Smooth muscle cell of the brain vasculature (primary cell): ENCODE results near the gene GRID1.

Experiments used
- DNase-seq: peaks from one replicate; pipeline ENCODE4 v3.0.0-alpha.2; 2012; ENCODE audit warnings: low read depth, low spot score

Gene GRID1

DNA sequence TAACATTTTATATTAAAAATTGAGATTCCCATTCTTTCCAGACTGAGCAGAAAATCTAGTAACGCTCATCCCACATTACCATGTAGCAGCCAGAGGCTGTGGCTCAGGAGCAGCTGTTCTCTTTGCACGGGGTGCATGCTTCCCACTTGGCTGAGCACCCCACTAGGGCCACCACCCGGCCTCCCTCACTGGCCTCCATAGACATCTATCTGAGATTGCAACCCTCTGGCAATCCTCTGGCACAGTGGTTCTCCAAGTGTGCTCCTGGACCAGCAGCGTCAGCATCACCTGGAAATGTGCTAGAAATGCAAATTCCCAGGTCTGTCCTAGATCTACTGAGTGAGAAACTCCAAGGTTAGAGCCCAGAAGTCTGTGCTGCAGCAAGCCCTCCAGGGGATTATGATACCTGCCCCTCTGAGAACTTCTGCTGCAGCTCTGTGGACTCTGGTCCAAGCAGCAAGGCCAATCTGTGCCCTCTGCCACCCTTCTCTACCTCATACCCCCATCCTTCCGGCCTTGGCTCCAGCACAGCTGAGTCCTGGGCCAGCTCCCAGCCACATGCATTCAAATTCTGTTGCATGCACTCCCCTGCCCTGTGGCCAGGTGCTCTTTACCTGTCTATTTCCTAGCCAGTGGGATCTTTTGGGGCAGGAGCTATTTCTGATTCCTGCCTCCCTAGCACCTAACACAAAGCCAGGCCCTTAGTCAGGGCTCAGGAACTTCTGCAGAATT, 301.5 kb downstream of the GRID1 start:
- no peak for DNase-seq

DNA sequence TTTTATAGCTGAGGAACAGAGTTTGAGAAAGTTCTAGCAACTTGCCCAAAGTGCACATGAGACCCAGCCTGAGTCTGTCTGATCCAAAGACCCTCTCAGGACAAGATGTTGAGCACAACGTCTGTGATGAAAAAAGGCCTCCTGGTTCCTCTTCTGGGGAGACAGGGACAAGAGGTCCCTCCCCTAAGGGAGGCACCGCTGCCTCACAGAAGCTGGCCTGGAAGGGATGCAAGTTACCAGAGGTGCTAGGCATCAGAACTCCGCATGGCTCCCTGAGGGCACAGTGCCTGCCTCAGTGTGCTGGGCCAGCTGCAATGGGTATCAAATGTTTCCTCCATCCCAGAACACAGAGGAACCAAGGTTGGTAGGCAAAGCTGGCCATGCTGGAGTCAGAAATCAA, 302.4 kb downstream of the GRID1 start:
- DNase-seq: no peak

DNA sequence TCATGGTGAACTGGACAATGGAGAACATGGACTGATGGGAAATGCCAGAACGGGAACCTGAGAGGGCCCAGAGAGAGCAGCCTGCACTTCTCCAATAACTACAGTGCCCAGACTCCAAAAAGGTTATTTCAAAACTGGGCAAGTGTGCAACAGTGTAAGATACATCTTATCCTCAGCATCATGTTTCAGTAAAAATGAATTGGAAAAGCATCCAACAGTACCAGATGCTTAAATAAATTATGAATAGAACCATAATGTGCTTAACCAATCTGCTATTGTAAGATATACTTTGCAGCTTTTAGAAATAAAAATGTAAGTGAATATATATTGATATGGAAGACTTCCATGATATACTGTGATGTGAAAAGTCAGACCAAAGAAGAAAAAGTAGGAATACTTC, 303.3 kb downstream of the GRID1 start:
- no peak for DNase-seq

DNA sequence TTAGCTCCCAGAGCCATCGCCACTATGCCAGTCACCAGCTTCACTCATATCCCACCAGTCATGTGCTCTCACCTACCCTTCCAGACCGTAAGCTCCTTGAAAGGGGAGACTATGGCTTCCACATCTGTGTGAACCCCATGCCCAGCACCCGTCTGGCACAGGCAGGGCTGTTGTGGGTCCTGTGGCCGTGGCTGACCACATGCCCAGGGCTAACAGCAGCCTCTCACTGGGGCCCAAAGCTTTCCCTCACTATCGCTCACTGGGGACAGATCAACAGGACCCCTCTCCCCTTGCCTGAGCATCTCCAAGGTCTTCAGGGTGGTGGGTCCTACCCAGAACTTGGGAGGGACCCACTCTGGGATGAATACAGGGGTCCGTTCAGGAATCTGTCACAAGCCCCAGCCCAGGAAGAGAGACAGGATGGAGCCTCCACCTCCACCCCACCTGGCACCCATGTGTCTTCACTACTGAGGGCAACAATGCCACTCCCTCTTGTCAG, 303.9 kb downstream of the GRID1 start:
- DNase-seq: no peak

DNA sequence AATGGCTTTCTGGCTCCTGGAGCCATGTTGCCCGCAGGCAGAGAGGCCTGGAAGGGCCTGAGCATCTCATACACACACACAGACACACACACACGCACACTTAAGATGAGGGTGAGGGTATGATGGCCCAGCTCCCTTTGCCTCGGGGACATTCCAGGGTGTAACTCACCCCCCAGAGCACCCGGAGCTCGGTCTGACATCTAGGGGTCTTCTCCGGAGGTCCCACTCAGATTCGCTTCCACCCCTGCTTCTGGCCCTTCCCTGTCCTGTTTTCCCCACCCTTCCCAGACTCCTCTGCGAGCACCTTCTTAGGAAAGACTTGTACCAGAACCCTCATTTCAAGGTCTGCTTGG, 304.4 kb downstream of the GRID1 start:
- DNase-seq: no peak

DNA sequence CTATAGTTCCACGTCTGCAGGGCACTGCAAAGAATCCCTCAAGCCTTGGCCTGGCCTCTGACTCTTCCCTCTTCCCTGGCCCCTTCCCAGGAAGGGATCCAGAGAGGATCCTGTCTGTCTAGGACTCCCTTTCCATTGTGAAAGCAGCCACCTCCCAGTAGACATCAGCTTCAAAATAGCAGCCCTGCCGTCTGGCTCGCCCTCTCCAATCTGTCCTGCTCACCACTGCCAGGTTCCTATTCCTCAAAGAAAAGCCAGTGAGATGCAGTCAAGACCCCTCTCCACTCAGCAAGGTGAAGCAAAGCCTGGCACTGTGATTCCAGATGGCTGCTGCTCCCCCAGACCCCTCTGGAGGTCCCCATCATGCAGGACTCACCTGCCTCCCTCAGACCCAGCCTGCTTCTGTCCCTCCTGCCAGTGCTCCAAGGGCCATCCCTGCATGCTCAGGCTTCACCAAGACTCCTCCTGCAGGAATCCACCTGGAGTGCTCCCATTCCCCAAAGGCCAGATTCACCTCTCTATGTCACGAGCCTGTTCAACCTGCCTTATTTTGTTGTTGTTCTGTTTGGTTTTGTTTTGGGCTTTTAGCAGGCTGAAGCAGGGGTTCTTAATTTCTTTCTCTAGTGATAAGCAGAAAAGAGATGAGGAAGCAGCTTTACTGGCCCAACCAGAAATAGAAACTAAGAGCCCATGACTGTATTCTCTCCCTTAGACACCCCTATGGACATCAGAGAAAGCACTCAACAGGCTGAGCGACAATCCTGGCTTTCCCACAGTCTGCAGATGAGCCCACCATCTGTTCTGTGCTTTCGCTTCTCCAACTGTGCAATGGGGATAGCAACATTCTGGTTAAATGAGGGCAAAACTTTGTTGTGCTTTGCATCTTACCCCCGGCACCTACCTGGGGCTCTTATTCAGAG, 305.1 kb downstream of the GRID1 start:
- DNase-seq: no peak

DNA sequence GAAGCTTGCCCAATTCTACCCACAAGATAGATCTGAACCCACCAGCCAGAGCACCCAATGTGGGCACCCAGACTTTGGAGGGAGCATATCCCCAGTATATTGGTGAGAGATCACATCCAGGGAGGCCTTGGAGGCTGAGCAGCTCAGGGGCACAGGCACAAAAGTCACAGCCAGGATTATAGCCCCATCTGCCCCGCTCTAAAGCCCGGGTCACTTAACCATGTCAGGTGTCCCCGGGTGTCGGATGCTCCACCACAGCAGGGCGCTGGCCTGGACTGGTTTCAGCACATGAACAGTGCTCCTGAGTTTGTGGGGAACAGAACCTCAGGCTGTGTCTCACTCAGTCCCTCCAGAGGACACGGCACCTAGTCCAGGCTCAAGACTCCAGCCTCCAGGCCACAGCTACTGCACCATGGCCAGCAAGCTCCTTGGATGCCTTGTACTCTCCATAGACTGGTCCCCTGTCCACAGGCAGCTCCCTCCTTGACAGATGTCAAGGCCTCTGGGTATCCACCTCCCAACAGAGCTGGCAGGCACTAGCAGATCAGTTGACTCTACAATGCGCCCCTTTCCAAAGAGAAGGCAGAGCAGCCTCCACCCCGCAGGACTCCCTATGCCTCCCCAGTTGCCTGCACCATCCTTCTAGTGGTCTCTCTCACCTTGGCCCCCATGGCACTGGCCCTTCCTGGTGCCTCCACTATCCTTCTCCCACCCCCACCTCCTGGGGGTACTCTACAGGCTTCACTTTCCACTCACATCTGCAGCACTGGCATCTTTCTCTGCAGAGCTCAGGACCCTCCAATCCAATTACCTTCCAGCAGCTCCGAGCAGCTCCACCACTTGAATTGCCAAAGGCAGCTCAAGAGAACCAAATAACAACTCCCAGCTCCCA, 306.0 kb downstream of the GRID1 start:
- DNase-seq: no peak

DNA sequence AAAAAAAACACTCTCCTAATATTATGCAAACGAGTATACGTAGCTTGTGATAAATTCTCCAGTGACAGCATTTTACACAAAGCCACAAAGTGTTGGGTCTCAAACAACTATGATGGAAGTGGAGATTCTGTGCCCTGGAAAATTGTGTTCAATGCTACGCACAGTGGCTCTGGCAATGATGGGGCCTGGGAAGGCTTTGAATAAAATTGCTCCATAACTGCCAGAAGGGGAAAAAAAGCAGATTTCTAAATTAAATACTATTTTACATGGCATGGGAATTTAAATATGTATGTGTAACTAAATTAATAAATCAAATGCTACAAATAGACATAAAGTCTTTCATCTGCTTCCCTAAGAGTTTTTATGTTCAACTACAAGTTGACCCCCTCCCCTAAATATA, 306.7 kb downstream of the GRID1 start:
- no peak for DNase-seq

DNA sequence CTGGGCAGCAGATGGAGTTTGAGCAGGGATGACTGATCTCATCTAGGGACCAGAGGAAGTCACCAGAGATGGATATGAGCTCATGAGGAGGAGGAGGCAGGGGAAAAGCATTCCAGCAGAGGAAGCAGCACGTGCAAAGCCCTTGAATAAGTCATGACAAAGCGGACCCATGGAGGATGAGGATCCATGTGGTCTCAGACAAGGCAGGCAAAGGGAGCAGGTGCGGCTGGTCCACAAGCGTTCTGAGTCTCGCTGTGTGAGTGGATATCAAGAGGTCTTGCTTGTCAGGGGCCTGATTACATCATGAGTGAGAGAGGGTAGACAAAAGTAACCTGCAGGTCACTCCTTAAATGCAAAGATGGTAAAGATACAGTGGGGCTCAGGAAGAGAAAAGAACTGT, 307.6 kb downstream of the GRID1 start:
- no peak for DNase-seq

DNA sequence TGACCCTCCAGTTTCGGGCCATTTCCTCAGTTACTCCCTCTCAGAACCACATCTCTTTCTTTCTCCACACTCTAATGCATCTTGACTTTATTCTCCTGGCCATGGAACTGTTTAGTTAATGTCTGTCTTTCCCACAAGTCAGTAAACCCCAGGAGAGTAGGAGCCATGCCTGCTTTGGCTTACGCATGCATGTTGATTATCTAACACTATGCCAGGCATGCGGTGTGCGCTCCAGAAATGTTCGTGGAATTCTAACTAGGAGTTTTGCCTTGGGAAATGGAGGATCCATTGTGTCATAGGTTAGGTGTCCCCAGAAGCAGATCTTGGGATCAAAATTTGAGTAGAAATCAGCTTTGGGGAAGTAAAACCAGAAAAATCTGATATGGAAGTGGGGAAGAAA, 308.9 kb downstream of the GRID1 start:
- no peak for DNase-seq

DNA sequence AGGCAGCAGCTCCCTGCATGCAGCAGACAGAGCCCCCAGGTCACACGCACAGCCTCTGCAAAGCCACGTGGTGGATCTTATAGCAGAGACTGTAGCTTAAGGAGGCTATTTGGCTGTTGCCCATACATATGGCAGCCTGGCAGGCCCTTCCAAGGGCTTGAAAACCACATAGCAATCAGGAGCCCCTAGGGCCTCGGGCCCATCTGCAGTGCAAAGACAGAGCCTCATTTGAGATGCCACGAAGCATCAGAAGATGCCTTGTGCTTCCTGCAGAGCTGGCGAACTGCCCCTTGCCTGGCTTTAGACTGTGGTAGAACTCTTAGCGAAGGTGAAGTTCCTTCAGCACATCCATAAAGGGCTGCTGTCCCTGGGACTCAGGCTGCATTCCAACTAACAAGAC, 309.9 kb downstream of the GRID1 start:
- no peak for DNase-seq

DNA sequence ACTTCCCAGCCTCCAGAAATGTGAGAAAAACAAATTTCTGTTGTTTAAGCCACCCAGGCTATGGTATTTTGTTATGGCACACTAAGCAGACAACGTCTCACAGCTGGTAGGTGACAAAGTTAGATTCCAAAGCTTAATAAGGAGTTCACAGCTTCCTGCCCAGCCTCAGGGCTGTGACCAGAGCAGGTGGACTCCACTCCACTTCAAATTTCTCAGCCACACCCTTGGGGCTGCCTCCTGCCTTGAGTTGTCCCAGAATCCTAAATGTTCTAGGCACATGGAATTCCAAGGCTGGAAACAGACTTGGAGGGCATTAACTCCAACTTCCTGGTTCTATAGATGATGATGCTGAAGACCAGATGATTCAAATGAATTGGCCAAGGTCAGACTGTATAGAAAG, 310.7 kb downstream of the GRID1 start:
- no peak for DNase-seq

DNA sequence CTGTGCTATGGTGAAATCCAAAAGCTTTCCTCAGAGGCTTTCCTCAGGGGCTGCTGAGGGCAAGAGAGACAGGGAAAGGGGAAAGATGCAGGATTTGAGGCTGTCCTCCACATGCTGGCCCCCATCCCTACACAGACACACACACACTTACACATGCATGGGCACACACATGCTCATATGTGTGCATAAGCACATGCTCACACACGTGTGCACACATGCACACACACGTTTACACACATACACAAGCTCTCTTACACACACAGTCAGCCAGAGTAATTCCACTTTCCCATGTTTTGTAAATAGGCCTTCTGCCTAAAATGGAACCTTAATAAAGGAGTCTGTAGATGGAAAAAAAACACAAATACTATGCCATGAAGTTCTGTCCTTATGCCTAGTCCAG, 312.9 kb downstream of the GRID1 start:
- no peak for DNase-seq

DNA sequence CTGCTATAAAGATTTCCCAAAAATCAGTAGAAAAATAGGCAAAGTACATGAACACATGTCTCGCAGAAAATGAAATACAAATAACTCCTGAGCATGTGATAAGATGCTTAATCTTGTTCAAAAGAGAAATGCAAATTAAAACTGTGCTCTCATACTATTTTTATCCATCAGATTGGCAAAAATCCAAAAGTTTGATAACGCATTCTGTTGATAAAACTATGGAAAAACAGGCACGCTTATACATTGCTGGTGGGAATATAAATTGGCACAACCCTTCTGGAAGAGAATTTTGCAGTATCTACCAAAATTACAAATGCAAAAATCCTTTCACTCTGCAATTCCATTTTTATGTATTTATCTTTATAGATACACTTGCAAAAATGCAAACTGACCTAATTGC, 315.0 kb downstream of the GRID1 start:
- no peak for DNase-seq

DNA sequence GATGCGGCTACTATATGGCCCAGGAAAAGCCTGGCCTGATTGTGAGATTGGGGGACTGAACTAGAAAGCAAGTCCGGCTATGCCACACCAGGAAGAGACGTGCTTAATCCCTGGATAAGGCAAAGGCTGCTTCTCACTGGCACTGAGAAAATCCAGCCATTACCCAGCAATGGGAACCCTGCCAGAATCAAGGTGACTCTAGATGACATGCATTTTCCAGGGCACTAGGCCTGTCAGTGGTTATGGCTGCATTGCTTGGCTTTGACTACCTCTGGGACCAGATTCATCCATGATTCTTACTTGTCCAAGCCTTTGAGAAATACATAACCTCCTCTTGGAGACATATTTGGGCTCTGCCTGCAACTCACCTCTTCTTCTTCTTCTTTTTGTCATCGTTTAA, 317.2 kb downstream of the GRID1 start:
- no peak for DNase-seq

DNA sequence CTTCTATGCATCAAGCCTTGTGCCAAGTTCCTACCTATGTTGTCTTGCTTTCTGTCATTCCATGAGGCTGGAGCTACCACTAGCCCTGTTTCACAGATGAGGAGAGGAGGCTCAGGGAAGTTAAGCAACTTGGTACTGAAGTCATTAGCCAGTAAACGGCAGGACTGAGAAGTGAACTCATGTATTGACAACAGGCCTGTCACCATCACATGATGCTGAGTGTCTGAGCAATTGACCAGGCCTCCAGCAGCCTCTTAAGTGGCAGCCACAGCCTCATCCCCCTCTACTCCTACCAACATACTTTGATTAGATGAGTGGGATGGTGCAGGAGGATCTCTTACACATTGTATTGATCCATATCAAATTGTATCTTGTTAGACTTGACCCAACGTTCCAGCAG, 317.6 kb downstream of the GRID1 start:
- DNase-seq: no peak

DNA sequence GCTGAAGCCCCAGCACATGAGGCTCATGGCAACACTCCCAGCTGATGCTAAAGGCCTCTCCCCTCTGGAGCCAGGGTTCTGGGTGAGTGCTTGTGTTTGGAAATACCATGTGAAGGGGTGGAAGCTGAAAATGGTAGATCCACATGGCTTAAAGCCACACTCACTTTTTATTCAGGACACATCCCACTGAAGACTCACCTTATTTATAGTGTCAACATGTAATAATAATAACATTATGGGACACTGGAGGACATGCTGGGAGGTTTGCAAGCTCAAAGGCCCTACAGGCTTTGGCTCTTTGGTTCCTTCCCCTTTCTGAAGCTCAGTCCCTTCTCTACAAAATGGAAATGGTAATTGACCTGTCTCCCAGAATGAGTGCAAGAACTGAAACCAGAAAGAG, 318.0 kb downstream of the GRID1 start:
- DNase-seq: no peak

DNA sequence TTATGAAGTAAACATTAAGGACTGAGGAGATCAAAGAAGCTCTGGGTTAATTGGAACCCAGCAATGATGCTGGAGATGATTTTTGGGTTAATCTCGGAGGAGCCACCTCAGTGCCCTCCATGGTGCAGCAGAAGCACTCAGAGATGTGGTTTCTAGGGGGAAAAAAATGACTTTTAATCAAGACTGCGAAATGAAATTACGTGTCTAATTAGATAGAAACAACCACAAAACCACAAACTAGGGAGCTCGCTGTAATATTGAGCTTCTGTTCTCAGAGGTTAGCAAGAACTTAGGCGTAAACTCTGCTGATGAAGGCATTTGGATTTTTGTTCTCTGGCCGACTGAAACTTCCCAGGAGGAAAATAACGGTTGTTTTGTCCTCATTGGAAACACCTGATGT, 319.0 kb downstream of the GRID1 start:
- DNase-seq: no peak

DNA sequence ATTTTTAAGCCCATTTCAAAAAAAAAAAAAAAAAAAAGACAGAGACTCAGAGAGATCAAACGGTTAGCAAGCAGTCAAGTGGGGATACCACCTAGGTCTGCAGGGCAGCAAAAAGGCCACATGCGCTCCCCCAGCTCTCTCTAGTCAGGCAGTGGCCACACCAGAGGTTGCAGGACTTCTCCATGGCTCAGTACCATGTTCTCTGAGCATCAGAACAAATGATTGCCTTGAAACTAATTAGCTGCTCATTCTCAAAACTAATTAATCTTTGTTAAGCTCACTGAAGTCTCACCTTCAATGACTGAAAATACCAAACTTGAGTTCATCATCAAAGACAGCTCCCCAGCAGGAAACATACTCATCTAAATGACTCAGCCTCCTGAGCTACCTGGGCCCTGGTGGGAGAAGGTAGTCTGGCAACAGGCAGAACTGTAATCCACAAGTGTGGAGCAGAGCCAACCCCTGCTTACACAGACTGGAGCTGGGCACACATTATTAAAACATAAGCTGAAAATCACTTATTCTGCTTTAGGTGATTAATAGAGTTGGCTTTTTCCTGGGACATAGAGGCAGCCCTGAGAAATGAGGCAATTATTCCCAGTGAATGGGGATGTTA, 319.6 kb downstream of the GRID1 start:
- no peak for DNase-seq

DNA sequence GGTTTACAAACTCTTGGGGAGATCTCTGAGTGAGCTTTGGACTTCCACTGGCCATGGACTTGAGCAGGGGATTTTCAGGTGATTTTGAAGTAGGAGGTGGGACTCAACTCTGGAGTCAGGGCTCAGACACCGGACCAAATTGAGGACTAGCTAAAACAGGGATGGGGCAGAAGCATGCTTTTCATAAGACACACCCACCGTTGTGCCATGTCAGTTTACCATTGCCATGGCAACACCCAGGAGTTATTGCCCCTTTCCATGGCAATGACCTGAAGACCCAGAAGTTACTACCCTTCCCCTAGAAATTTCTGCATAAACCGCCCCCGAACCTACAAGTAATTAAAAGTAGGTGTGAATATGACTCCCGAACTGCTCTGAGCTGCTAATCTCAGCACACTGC, 320.7 kb downstream of the GRID1 start:
- DNase-seq: no peak

DNA sequence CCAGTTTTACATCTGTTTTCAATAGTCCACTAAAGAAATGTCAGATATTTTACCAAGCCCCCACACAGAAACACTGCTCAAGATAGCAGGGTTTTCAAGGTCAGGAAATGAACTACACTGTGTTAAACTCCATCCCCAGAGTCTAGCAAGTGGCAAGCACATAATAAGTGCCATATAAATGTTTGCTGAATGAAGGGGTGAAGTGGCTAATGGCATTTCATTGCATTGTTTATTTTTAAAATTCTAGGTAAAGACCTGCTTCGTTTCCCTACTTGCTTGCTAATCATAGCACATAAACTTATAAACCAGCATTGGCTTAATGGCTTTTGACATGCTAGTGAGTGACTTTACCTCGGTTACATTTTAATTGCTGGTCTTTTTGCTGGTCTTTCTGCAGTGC, 322.6 kb downstream of the GRID1 start:
- no peak for DNase-seq

DNA sequence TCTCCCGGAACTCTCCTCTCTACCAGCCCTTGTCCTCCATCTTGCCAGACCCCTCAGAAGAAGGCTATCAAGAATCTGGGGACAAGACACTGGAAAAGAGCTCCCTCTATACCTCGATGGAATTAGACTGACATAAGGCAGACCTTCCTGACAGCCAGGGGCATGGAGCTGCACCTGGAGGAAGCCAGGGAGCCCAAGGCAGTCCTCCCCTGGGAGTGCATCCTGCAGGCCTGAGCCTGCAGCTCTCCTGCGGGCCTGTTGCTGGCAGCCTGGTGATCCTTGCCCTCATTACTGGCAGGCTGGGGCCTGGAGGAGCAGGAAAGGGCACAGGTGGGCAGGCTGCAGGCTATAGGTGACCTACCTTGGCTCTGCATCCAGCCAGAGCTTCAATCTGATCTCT, 323.4 kb downstream of the GRID1 start:
- no peak for DNase-seq
